ENCODE results near the gene LTB4R2.

LTB4R2 gene

GRCh38 chr14:24277606-24278321 is 32.2 kb upstream of the LTB4R2 start:
- no peak for DNase-seq

DNA sequence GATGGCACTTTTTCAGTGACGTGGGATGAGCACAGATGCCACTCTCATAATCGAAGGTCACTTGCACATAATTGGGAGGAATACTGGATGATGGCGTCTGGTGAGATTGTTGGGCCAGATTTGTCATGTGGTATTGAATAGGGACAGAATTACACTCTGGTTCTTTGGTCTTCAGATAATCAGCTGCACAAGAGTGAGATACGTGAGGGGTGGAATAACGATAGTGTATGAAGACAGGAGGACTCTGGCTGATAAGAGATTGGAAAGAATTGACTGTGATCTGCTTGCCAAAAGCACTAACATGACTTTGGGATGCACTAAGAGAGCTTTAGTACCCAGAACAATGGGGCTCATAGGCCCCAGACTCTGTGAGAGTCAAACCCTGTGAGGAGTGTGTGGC is 31.5 kb upstream of the LTB4R2 start:
- DNase-seq = no peak

DNA sequence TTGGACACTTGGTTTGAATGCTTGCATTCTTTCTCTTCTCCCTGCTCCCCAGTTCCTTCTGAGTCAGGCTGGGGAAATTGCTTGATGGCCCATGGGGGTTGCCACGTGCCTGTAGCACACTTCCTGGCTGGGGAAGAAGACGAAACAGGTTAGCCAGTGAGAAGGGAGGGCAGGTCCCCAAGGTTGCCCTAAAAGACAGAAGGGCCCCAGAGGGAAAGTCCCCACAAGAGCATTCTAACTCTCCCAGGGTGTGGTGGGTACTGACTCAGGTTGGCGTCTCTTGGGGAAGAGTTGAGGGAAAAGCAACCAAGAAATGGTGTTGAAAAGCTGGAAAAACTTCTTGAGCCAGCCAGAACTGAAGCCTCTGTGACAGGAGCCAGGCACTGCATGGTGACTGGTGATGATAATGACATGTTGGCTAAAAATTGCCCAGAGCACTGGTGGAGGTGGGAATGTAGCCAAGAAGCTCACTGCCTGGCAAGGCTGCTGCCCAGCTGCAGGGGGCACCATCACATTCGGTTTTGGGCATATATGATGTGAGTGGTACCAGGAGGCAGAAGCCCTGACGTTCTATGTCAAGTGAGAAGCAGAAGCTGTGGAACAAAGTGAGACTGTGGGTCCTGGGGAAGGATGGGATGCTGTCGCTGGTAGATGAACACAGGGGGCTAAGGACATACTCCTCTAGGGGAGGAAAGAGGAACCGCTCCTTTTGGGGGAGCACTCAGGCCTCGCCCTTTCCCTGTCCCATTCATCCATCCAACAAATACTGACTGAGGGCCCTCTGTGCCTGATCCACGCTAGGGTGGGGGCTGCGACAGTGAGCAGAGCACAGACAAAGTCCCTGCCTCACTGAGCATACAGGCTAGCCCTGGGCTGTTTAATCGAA is 30.4 kb upstream of the LTB4R2 start:
- DNase-seq = no peak

- DNase-seq = no peak
Measured at GRCh38 chr14:24280797-24281460, 29.0 kb upstream of the LTB4R2 start.

GRCh38 chr14:24281636-24282035 is 28.3 kb upstream of the LTB4R2 start:
- no peak for DNase-seq

DNA sequence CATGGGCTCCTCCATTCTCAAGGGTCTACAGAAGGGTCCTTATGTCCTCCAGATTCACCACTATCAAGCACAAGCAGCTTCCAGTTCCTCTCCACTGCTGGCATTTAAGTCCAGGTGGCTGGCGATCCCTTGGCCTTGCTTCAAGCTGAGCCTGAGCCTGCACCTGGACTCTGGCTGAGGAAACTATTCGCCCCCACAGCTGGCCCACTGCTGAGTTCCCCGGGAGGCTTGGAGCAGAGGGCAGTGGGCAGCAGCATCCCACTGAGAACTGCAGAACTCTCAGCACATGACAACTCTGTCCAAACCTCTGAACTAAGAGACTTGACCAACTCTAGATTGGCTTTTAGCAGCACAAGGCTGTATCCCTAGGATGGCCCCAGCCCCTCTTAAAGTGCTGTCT is 27.2 kb upstream of the LTB4R2 start:
- DNase-seq = no peak

DNA sequence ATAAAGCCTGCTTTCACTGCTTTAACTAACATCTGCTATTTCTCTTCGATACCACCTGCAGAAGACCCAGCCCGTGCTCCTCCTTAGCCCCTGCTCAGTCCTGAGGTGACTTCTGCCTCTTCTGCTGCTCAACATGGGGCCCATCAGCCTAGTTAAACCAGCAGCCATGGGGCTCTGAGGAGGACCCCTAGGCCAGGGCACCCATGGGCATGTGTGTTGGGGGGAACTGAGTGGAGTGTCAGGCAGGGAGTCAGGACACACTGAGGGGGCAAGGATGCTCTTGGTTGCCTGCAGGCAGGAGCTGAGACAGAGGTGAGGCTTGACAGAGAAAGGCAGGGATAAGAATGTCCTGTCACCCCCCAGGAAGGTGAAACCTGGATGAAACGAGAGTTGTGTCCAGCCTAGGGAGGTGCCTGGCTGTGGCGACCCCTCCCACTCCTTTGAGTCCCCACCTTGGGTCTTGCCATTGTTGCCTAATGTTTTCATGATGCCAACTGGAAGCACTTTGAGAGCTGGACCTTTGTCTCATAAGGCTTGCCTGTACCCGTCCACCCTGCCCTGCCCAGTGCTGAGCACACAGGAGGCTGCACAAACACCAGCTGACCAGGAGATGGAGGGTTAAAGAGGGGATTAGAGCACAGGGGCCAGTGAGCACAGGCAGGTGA is 26.0 kb upstream of the LTB4R2 start:
- DNase-seq = no peak

DNA sequence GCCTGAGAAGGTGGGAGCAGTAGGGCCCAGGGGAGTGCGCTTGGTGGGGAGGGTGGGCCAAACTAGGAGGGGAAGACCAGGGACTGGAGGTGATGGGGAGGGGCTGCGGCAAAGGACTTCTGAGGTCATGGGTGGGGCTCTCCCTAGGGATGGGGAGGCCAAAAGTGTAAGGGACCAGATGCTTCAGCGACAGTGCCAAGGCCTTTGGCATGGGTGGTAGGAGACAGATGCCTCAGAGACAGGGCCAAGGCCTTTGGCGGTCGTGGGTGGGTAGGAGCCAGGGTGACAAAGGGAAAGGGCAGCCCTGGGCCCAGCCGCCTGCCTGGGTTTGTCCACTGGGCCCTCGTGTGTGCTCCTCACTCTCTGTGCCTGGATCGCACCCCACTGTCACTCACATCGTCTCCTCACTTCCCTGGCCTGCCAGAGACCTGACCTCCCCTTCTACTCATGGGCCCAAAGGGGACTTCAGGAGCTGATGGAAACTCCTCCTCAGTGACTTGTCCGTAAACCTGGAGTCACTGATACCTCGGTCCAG is 25.4 kb upstream of the LTB4R2 start:
- no peak for DNase-seq

DNA sequence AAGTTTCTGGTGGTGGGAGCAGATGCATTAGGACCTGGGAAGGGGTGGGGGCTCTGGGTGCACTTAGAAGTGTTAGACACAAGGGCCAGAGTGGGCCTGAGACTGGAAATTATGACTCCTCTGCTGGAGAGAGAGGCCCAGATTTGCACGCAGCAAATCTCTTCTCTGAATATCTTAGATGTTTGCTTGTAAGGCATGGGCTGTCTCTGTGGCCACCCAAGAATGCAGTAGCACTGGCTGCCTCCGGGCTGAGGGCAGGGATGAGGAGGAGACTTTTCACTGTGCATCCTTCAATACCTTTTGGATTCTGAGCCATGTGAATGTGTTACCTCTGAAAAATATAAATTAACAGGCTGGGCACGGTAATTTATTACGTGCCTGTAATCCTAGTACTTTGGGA is 24.6 kb upstream of the LTB4R2 start:
- no peak for DNase-seq

DNA sequence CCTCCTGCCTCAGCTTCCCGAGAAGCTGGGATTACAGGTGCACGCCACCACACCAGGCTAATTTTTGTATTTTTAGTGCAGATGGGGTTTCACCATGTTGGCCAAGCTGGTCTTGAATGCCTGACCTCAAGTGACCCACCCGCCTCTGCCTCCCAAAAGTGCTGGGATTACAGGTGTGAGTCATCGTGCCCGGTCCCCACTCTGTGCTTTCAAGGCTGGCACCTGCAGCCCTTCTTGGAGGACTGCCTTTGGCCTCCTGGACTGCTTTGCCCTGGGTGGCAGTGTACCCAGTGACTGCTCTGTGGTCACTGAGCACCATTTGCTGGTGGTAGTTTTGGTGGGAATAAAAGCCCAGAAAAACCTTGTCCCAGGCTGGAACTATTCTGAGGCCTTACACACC is 22.9 kb upstream of the LTB4R2 start:
- DNase-seq = no peak

DNA sequence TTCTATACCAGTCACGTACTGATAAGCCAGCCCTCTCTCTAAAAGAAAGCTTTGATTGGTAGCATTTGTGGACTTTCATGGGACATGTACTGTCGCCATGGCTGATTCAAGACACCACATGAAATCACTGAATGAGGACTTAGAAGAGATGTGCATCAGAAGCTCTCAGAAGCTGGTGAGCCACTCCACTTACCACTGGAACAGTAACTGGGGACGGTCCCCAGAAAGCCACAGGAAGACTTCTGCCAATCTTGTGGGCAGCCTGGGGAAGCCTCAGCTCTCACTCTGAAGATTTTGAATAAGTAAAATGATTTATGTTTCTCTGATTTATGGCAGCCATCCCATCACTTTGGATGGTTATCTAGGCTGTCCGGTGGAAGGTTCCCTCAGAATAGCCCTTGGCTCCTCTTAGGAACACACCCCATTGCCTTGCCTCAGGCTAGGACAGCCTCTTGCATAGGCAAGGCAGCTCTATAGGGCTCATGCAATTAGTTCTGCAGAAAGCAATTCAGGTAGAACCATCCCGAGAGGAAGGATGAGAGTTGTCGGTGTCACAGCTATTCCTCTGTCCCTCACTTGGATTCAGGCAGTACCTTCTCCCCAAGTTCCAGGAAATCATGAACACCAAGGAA is 20.2 kb upstream of the LTB4R2 start:
- DNase-seq = no peak

DNA sequence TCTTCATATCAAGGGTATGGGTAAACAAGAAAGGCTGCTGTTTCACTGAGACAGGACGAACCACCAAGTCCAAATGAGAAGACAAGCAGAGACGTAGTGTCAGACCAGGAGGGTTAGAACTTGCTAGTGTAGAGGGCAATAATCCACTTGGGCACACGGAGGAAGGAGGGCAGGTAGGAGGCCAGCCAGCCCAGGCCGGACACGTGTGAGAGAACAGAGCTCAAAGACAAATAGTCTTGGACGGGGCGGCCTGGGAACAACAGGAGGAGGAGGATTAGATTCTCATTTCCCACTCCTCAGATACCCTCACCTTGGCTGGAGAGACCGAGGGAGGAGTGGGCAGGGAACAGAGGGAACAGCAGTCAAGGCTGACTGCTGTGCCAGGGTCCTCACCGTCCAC is 19.2 kb upstream of the LTB4R2 start:
- DNase-seq = no peak

DNA sequence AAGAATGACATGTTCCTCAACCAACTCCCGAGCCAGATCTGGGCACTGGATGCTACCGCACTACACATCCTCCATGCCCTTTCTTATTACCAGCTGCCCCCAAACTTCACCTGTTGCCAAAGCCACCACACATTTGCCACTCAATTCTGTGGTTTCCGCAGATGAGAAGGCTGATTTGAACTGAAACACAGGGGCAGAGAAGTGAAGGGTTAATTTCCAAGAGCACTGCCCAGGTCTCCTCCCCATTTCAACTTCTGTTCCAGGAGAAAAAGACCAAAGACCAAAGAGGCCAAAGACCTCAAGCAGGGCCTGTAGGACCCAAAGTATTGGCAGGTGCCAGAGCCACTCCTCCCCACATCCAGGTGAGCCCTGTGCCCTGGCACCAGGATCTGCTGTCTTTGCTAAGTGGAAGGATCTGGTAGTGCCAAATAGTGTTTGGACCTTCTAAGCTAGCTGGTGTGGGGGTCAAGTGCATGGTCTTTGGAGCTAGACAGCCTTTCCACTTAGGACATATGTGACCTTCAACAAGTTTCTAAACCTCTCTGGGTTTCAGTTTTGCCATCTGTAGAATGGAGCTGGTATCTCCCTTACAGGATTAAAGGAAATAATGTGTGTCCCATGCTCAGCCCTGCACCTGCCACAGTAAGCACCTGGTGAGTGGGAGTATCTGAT is 18.4 kb upstream of the LTB4R2 start:
- DNase-seq = no peak

GRCh38 chr14:24292118-24292807 is 17.7 kb upstream of the LTB4R2 start:
- no peak for DNase-seq

GRCh38 chr14:24293525-24293924 is 16.4 kb upstream of the LTB4R2 start:
- no peak for DNase-seq

- peak; percentile 60 for DNase-seq
Measured at GRCh38 chr14:24296341-24297157, 13.4 kb upstream of the LTB4R2 start.

GRCh38 chr14:24297190-24297964 is 12.6 kb upstream of the LTB4R2 start:
- no peak for DNase-seq

DNA sequence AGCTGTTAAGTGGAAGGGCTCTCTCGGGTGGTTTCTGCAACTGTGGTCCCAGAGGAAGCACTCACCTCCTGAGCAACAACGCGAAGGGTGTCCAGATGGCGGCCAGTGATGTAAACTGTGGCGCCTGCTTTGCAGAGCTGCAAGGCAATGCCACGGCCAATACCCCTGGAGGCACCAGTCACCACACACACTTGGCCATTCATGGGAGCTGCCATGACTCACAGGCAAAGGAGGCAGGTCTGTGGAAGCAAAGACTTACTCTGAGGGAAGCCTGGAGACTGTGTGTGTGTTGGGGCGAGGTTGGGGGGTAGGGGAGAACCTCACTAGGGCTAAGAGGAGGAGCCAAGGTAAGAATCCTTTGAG is 11.1 kb upstream of the LTB4R2 start:
- no peak for DNase-seq

All from retina (tissue), 1 donor.